Stimulated activated CD4-positive, alpha-beta T cell treated with anti-CD3 and anti-CD28 coated beads, TNF-alpha, amount 100 ng/mL, for 24 hours (primary cell): ENCODE data around the gene ARHGAP44.
A peak's percentile ranks its signal among the peaks of the same experiment; 100 is the strongest.

Source experiments
- DNase-seq, 3 experiments: peaks; one replicate each; pipeline ENCODE4 v3.0.0-alpha.2; 2020; ENCODE audit warnings: low read depth in 3 of 3

Gene ARHGAP44

GRCh38 chr17:13025687-13026086, 236.4 kb downstream of the ARHGAP44 start:
- DNase-seq: no peak

DNA sequence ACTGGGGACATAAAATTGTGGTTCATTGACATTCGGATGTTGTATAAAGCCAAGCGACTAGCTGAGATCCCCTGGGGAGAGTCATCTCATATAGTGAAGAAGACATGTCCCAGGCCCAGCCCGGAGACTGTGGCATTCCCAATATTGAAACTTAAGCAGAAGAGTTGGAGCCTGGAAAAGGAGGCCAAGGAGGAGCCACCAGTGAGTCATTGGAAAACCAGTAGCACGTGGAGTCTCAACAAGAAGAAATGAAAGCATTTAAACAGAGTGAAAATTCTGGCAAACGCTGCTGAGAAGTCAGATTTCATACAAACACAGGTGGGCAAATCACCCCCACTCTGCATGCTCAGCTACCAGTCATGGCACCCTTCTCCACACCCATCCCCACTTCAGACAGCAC, 237.9 kb downstream of the ARHGAP44 start:
- no peak for DNase-seq

- DNase-seq: no peak
These were observed 240.0 kb downstream of the ARHGAP44 start for GRCh38 chr17:13029340-13029739.

DNA sequence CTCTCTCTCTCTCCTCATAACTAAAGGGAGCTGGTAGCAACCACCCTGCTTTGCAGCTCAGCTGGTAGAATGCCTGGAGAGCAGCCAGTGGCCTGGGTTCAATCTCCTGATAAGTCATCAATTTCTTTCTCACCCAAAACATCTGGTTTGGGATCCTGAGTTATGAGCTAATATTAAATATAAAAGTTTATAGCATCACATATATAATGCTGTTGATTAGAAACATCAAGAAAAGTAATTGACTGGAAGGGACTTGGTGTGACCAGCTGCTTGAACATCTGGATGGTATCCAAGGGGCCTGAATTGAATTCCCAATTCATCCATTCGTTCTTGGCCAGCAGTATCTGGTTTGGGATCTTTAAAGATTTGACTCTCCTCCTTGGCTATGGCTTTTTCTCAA, 240.8 kb downstream of the ARHGAP44 start:
- no peak for DNase-seq

DNA sequence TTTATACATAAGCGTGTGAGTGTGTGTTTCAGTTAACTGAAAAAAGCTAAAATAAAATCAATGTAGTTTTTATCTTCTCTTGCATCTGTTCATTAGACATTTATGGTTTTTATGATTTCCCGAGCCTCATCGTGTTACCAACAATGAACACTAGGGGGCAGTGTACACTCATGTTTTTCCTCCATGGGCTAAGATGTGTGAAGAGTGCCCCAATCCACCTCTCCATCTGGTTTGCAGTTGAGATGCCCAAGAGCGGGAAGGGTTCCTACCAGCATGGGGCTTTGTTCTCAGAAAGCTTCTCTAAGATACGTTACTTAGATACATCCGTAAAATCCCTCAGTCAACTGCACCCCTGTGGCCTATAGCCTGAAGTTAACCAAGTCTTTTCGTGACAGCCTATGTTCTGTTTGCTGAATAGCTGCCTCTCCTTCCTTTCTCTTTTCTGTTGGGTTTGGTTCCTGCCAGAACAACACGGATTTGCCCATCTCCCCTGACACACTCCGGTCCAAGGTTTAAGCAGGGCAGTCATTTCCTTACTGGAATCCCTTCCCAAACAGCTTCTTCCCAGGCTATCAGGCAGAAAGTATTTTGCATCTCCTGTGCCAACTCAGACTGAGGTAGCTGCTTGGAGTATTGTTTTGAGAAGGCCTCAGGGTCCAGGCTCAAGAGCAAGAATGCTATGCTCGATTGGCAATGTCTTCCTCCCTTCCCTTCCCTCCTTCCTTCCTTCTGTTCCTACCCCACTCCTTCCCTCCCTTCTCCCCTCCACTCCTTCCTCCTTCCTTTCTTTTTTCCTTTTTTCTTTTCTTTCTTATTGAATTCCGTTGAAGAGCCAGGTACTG, 241.4 kb downstream of the ARHGAP44 start:
- DNase-seq: peak; percentile 11 to 38 (median 11)

DNA sequence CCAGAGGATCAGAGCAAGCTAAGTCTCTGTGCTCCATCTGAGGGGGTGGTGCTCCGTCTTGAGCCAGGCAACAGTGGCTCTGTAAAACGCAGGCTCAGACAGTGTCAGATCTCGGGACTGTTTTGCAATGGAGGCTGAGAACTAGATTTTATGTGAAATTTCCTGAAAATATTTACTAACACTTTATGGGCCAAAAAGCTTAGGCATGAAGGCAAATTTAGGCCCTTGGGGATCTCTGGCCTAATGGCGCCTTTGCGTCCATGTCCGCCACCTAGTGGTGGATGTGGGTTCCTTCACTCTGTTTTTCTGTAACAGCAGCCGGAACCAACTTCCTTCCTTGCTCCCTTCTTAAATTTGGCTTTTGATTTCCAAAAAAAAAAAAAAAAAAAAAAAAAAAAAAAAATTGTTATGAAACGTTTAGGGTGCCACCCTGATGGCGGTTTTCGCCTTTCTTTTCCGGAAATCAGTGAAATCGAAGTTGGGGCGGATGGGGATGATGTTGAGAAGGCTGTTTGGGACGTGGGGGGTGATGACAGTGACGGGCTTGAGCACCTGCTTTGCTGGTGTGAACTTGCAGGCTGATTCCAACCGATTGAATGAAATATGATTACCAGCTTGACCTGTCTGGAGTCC, 242.5 kb downstream of the ARHGAP44 start:
- DNase-seq: peak; percentile 14 to 29 (median 27)

DNA sequence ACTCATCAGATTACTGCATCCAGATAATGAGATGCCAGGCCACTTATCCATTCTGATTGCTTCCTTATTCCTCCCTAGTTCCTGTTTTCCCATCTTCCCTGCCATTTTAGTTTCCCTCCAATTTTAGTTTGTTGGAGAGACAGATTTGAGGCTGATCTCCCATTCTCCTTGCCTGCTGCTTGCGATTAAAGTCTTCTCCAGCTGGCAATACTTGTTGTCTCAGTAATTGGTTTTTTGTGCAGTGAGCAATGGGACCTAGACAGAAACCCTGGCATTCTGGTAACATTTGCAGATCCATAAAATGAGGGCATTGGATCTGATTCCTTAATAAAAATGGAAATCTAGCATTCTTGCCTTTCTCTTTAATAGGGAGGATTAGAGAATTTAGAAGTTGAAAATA, 246.1 kb downstream of the ARHGAP44 start:
- no peak for DNase-seq

- no peak for DNase-seq
These were observed 247.5 kb downstream of the ARHGAP44 start for GRCh38 chr17:13036751-13037150.

GRCh38 chr17:13038931-13039665, 249.8 kb downstream of the ARHGAP44 start:
- DNase-seq: no peak
